ENCODE data around the gene ERRFI1. TPM values are rescaled to one million over a fixed set of nuclear protein-coding genes. Genes with fewer than 3 reads are reported as not detected.

Gene ERRFI1
- total RNA-seq, 4 donors from 2014 or later: 19.0 to 67.6 (median 39.6) TPM

DNA sequence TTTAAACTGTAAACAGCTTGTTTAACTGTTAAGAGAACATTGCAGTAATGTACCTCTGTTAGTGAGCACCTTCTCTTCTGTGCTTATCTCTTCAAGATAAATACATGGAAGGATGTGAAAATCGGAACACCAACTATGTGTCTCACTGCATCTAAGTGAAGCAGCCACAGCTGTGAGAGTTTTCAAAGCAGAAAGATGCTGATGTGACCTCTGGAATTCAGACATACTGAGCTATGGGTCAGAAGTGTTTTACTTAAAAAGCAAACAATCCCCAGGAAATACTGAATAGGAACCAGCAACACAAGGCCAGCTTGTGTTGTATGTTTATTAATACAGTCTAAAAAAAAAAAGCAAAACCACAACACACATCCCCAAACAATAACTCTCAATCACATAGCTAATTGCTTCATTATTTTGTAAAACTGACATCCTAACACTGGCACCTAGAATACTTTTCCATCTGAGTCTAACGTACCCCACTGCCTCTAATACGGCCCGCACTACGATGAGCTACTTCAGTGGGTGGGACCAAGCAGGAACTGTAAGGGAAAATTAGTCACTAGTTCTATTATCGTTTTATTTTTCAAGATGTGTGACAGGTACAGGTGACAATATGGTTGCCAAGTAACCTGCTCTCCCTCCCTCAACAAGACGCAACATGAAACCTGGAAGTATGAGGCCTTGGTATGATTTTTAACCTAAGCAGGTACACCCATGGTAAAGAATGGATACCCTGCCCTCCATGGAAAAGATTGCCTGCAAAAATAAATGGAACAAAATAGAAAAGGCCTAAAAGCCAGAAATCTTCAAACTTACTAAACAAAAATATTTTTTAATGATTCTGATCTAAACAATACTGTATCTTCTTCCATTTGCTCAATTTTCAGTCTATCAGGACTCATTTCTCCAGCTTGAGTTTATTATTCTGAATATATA is 13.9 kb downstream of the ERRFI1 start:
- H3K4me1 ChIP-seq: peaks cover 0 to 8% of the 10 kb centered on the region in 2 donors
- no peaks in the 10 kb centered on the region for H3K9me3 ChIP-seq
- no peaks in the 10 kb centered on the region for H3K36me3 ChIP-seq
- intact Hi-C loops (cut with DNase I; ENCODE audit: low total_unique reads): no loop called here
- H3K4me3 ChIP-seq: no peak overlapping the region
- no peak for DNase-seq
- H3K27ac ChIP-seq: no peak overlapping the region
- no peaks in the 10 kb centered on the region for H3K27me3 ChIP-seq
- TF ChIP-seq, protein P1, sequence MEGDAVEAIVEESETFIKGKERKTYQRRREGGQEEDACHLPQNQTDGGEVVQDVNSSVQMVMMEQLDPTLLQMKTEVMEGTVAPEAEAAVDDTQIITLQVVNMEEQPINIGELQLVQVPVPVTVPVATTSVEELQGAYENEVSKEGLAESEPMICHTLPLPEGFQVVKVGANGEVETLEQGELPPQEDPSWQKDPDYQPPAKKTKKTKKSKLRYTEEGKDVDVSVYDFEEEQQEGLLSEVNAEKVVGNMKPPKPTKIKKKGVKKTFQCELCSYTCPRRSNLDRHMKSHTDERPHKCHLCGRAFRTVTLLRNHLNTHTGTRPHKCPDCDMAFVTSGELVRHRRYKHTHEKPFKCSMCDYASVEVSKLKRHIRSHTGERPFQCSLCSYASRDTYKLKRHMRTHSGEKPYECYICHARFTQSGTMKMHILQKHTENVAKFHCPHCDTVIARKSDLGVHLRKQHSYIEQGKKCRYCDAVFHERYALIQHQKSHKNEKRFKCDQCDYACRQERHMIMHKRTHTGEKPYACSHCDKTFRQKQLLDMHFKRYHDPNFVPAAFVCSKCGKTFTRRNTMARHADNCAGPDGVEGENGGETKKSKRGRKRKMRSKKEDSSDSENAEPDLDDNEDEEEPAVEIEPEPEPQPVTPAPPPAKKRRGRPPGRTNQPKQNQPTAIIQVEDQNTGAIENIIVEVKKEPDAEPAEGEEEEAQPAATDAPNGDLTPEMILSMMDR (IDR thresholded peaks at IDR 0.05): no peak
- no peak for TF ChIP-seq POLR2A (IDR thresholded peaks at IDR 0.05)

DNA sequence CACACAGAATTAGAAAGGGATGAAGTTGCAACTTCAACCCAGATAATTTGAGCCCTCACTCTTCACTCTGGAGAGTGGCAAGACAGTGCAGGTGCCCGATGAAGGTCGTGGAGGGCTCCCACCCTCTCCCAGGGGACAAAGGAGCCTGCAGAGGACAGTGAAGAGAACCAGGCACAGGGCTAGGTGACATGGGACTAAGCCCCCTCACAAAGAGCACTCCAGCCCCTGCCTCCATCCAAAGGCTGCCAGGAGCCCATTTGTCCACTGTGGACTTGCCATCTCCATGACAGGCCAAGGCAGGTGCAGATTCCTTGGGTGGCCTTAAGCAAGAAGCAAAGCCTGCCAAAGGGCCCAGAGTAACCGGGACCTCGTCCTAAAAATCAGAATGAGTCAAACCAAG is 15.1 kb downstream of the ERRFI1 start:
- peaks cover 0 to 8% of the 10 kb centered on the region in 2 donors for H3K4me1 ChIP-seq
- intact Hi-C loops (cut with DNase I; ENCODE audit: low total_unique reads): no loop called here

DNA sequence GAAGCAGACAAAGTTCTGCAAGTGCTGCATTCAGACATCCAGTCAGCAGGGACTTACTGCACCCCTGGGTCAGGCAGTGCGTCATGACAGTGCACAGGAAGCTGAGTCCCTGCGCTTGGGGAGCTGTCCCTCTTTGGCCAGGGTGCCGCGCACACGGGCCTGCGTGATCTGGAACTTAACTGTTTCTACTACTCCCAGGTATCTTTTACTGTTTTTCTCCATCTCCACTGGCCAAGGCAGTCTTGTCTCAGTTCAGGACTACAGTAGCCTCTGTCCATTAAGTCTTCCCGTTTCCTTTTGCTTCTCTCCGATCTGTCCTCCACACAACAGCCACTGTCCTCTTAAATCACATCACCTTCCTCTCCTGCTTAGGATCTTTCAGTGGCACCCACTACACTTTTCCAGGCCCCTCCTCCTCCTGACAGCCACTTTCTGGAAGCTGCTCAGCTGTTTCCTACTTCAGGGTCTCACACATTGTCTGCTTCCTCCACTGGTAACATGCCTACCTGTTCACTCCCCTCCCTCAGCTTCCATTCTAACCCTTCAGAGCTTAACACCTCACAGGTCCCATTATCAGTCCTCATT is 15.9 kb downstream of the ERRFI1 start:
- Histone ChIP-seq H3K27me3 (no peaks in the 10 kb centered on the region), H3K4me3 (no peak overlapping the region), H3K4me1 (peaks cover 0 to 10% of the 10 kb centered on the region in 2 donors), H3K36me3 (no peaks in the 10 kb centered on the region), H3K9me3 (no peaks in the 10 kb centered on the region), H3K27ac (no peak overlapping the region)
- TF ChIP-seq, protein P1 (IDR thresholded peaks at IDR 0.05): no peak
- no peak for TF ChIP-seq POLR2A (IDR thresholded peaks at IDR 0.05)
- DNase-seq: no peak
- intact Hi-C loops (cut with DNase I; ENCODE audit: low total_unique reads): no loop called here

More for the DNA sequence above, 15.1 kb downstream of the ERRFI1 start:
- Histone ChIP-seq H3K27ac (no peak overlapping the region), H3K4me3 (no peak overlapping the region), H3K9me3 (no peaks in the 10 kb centered on the region), H3K27me3 (no peaks in the 10 kb centered on the region), H3K36me3 (no peaks in the 10 kb centered on the region)
- TF ChIP-seq, protein P1 (IDR thresholded peaks at IDR 0.05): no peak
- no peak for TF ChIP-seq POLR2A (IDR thresholded peaks at IDR 0.05)
- no peak for DNase-seq

DNA sequence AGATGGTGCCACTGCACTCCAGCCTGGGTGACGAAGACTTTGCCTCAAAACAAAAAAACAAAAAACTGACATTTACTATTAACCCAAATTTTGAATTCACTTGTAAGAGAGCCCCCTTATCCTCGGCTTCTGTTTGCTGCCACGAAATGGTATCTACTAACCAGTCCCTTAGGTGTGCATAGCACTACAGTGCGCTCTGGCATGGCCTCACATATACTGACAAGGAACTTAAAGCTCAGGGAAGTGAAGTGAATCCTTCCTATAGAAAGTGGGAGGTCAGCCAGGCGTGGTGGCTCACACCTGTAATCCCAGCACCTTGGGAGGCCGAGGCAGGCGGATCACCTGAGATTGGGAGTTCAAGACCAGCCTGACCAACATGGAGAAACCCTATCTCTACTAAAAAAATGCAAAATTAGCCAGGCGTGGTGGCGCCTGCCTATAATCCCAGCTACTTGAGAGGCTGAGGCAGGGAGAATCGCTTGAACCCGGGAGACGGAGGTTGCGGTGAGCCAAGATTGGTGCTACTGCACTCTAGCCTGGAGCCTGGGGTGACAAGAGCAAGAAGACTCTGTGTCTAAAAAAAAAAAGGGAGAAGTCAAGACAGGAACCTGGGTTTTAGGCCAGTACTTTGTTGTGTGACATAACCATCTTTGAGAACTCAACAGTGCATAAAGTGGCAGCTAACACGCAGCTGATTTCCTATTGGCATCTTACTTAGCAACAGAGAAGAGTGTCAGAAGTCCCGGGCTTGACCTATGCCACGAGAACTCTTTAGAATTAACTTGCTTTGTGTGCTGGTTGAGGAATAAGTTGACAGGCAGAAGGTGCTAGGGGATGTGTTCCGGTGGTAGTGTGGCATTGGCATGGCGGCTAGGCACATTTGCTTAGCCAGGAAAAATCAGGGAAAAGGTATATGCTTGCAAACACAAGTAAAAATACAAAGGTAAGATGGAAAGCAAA is 16.8 kb downstream of the ERRFI1 start:
- intact Hi-C loops (cut with DNase I; ENCODE audit: low total_unique reads): no loop called here
- DNase-seq: no peak
- Histone ChIP-seq H3K27me3 (no peaks in the 10 kb centered on the region), H3K4me3 (no peak overlapping the region), H3K4me1 (peaks cover 3 to 6% of the 10 kb centered on the region in 2 donors), H3K27ac (no peak overlapping the region), H3K9me3 (no peaks in the 10 kb centered on the region), H3K36me3 (no peaks in the 10 kb centered on the region)
- no peak for TF ChIP-seq POLR2A (IDR thresholded peaks at IDR 0.05)
- TF ChIP-seq, protein P1 (IDR thresholded peaks at IDR 0.05): no peak

Measured in uterus (tissue), 4 donors.